GM15510 (cell line): ENCODE measurements around the gene CYP2U1.

Experiments used
- POLR2A ChIP-seq: IDR thresholded peaks from 3 replicates; pipeline ENCODE4 v1.6.1; 2011; ENCODE audit warnings: borderline replicate concordance; ENCODE audit not compliant: insufficient read length; ENCODE audit errors: extremely low read depth

Gene CYP2U1

DNA sequence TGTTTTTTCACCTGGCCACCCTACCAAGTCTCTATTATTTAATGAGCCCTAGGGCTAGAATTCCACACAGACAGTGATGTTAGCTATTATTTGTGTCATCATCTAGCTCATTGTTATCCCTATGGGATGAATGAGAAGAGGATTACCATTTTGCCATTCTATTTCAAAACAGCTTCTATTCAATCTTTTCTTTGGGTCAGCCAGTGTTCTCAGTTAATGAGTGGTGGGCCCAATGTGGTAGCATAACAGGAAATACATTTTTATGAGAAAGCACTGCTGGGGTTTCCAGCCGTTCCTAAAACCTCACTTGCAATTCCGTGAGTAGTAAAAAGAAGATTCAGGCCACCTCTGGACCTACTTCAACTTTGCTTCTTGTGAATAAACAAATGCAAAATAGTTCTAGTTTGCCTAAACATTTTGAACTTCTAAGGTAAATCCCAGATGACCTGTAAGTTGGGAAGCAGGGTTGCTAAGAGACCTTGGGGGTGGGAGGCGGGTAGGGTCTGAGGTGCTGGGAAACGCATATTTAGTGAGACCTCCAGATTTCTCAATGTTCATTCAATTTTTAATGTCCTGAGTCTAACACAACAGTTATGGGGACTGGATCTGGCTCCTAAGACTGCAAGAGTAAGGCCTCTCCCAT, 24.8 kb upstream of the CYP2U1 start:
- no peak for TF ChIP-seq POLR2A

DNA sequence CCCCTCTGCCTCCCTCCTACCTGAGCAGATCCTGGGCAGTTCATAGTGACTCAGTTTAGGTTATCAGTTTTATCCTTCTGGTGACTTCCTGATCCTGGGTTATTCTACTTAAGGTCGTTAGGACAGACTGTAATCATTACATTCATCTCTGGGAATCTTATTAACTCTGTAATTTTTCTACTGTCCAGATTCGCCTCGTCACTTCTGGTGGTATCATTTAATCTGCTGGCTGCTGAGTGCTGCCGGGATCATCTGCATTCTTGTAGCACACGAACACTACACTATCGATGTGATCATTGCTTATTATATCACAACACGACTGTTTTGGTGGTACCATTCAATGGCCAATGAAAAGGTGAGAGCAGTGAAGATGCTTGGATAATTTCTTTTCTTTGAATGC, 23.0 kb upstream of the CYP2U1 start:
- no peak for TF ChIP-seq POLR2A

DNA sequence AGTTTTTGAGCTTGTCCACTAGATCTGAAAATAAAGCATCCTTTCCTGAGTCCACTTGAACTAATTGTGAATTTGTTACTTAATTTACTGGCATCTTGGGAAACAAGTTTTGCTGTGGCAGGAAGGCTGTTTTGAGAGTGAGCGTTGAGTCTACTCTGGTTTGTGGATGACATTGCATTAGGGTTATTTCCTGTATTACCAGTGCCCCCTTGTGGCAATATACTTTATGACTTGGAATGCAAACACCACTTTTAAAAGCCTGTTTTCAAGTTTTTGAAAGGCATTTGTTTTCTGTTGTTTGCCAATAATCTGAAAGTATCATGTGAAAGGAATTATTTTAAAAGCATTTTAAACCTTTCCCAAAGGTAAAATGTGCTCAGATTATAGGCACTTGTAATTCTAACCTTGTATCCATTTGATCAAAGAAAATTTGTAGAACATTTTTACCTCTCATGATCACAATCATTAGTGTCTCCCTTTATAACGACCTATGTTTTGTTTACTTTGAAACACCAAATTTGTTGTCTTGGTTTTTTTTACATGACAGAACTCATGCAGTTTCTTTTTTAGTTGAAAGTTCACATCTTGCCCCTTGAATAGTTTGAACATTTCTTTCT, 18.0 kb upstream of the CYP2U1 start:
- TF ChIP-seq POLR2A: no peak

DNA sequence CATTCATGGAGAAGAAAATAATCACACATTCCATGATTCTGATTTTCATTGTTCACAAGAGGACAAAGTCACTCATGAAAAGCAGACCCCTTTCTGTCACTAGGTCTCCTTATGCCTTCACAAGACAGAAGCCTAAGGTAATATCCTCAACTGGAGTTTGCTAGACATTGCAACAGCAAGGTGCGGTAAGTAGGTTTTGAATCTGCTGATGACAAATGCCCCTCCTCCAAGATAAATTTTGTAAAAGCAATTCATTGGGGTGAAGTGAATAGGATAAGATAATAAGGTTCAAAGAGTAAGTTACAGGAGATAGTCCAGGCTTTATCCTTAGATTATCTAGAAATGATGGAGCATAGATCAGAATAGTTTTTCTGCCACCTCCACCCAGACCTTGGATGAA, 16.1 kb upstream of the CYP2U1 start:
- TF ChIP-seq POLR2A: no peak

DNA sequence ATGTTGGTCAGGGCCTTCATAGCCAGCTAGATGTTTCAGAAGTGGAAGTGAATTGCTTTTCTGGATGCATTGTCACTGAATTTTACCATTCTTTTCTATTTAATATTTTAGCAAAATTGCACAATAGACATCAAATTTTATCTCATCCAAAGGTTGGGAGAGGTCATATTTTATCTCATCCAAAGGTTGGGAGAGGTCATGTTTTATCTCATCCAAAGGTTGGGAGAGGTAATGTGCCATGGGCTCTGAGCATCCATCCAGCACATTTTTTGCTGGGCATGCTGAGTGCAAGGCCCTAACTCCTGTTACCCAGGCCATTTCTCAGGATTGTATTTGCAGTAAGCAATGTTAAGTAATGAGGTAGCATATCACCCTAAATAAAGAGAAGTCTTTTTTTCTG, 14.7 kb upstream of the CYP2U1 start:
- TF ChIP-seq POLR2A: no peak

DNA sequence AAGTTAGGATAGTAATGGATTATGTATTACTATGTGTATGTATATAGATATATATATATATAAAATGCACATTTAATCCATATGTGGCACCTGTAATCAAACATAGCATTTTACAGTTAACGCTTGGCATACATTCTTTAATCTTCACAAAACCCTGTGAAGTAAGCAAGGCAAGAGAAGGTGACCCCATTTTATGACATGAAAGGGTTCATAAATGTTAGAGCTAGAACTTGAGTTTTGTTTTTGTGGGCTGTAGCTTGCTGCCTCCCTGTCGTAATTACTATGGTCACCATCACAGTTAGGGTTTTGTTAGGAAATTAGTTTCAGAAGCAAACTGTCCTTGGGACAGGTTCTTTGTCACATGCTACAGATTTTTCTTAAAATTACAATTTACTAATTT, 13.8 kb upstream of the CYP2U1 start:
- TF ChIP-seq POLR2A: no peak

DNA sequence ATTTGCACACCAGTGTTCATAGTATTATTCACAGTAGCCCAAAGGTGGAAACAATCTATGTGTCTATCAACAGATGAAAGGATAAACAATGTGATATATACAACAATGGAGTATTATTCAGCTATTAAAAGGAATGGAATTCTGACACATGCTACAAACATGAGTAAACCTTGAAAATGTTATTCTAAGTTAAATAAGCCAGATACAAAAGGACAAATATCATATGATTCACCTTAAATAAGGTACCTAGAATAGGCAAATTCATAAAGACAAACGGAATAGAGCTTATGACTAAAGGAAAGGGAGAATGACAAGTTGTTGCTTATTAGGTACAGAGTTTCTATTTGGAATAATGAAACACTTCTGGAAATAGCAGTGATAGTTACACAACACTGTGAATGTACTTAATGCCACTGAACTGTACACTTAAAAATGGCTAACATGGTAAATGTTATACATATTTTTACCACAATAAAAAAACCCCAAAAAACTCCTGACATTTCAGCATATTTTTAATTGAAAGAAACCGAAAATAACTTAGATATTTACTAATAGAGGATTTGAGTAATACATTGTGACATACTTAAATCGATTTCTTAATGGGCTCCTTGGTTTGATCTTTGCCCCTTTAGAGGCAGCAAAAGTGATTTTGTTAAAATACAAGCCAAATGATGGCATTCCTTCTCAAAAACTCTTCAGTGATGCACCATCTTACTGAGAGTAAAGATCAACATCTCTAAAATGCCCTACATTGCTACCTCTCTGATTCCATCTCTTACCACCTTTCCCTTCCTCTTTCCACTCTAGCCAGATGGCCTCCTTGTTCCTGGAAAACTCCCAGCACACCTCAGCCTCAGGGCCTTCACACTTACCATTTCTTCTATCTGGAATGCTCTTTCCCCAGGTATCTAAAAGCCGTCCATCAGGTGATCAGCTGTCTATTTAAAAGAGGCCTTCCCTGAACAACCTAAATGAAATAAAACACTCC, 8.6 kb upstream of the CYP2U1 start:
- TF ChIP-seq POLR2A: no peak

DNA sequence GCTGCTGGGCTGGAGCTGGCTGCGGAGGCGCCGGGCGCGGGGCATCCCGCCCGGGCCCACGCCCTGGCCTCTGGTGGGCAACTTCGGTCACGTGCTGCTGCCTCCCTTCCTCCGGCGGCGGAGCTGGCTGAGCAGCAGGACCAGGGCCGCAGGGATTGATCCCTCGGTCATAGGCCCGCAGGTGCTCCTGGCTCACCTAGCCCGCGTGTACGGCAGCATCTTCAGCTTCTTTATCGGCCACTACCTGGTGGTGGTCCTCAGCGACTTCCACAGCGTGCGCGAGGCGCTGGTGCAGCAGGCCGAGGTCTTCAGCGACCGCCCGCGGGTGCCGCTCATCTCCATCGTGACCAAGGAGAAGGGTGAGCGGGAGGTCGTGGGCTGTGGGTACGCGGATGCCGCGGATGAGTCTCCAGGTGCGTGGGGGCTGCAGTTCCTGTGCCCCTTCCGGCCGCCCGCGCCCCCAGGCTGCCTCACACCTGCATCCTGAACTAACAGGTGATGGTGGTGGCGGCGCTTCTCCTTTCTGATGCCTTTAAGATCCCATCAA, 499 bp downstream of the CYP2U1 start:
- no peak for TF ChIP-seq POLR2A

DNA sequence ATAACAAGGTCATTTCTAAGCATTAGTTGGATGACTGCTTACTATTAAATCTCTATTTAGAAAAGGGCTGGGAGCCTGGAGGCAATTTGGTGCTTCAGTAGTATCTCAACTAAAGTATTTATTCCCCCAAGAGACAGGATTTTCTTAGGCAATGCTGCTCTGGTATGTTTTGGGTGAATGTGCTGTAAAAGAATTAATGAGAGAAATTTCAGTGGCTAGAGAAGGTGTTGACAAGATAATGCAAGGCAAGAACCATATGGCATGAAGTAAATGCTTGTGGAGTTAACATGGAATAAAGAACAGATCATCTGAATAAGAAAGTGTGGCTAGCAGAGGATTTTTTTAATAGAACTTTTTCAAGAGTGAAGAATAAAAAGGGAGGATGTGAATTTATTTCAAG, 3.9 kb downstream of the CYP2U1 start:
- no peak for TF ChIP-seq POLR2A

DNA sequence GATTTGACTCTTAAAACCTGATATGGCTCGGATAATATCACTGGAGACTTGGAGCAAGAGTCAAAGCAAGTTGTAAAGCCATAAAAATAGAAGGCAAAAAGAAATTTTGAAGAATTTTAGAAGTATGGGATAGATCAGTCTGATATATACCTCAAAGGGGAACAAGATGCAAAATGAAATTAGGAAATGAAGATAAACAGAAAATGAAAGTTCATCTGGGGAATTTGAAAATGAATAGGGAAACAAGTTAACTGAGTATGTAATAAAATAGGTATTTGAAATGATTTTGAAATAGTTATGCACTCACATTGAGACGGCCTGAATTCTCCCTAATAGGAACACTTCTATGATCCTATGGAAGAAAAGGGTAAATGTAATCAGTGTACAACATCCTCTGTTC, 5.7 kb downstream of the CYP2U1 start:
- TF ChIP-seq POLR2A: no peak

DNA sequence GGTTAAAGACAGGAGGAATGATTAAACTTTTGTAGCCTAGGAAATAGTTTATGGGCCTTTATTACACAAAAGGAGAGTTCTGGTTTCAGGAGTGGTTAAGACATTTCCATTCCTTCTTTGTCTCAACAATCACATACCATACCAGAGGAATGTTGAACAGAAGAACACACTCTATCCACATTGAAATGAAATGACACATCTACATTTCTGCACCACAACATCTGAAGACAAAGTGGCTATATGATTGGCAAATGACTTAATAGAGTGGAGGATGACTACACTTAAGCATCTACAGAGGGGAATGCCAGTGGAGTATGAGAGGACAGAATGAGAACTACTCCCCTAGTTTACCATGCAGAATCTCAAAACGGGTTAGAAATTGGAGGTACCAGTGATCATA, 8.0 kb downstream of the CYP2U1 start:
- no peak for TF ChIP-seq POLR2A

DNA sequence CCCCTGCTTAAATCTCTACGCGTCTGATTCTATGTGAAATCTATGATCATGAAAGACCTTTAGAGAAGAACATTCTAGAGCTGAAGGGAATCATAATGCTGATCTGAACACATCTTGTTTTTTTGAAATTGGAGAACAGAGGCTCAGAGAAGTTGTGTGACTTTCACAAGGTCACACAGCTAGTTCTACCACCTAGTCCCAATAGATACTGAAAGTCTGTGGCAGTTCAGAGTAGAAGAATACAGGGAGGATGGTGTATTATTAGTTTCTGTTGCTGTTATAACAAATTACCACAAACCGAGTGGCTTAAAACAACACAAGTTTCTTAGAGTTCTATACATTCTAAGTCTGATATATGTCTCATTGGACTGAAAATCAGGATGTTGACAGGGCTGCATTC, 14.5 kb downstream of the CYP2U1 start:
- no peak for TF ChIP-seq POLR2A

DNA sequence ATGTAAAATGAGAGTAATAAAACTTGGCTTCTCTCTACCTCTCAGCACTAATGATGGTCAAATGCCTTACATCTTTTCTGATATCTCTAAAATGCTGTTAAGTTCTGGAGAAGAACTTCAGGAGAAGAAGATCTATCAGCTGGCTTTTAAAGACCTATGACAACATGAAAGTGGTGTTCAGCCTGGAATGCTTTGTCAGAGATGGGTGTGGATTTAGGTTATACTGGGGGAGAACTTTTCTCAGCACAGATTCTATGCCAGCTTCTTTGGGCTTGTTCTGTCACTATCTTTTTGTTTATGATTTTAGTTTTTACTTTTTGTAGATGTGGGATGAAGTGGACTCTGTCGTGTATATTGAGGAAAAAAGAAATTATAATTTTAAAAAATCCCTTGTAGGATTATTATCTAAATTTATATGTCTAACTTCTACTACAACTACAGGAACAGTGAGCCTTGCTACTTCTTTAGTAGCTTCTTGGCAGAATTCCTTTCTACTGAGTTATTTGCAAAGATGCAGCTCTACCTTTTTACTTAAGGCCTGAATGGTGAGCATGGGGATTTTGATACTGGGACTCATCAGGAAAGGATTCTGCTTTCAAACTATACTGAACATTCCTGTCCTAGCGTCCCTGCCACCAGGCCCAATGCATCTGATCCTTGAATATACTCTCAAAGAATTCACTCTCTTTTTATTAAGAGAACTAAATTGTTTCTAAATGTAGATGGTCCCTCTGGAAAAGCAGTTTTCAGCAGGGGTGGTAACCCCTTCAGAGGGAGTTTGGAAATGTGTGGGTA, 19.6 kb downstream of the CYP2U1 start:
- TF ChIP-seq POLR2A: no peak

DNA sequence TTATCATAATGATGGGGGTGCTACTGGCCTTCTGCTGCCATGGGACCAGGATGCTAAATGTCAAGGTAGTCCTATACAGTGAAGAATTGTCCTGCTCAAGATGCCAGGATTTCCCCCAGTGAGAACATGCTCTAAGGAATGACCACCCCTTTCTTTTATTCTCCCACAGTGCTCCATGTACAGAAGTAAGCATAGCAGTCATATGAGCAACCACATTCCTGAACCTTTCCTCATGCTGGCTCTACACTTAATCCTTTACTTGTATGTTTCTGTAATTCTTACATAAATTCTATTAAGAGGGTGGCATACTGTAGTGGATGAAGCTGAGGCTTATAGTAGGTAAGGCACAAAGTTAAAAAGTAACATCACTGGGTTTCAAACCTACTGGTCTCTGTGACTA, 20.2 kb downstream of the CYP2U1 start:
- TF ChIP-seq POLR2A: no peak
